B cell (primary cell): ENCODE results near the gene SH3GL1. TPM values are rescaled to one million over a fixed set of nuclear protein-coding genes. Genes with fewer than 3 reads are reported as not detected.

Source experiments
- ATAC-seq: fragments of 200-7000 bp; cut with Tn5 transposase; one replicate; pipeline ENCODE4 v1.10.0; 2021; ENCODE audit warnings: low read depth, mild to moderate bottlenecking, moderate number of reproducible peaks, moderate library complexity
- CTCF ChIA-PET: fragments of 350-600 bp; sonication (Branson Sonifier 250); formaldehyde crosslinking; loops from one replicate; lab custom pipeline; 2021; ENCODE audit warnings: antibody characterized with exemption, inconsistent platforms; lab: Charles Lee
- POLR2A ChIA-PET: fragments of 350-600 bp; sonication (Branson Sonifier 250); formaldehyde crosslinking; loops from one replicate; lab custom pipeline; 2021; ENCODE audit warnings: antibody characterized with exemption; lab: Charles Lee
- DNase-seq: peaks from one replicate; pipeline ENCODE4 v3.0.0; 2013
- H2AFZ ChIP-seq: 2 replicates; pipeline ENCODE4 v1.6.1; 2012; ENCODE audit warnings: mild to moderate bottlenecking, low read depth, low read length; ENCODE audit not compliant: insufficient read depth, poor library complexity, severe bottlenecking
- H3K27ac ChIP-seq, 2 donors: 1 replicate in 1 of 2; 2 replicates in 1 of 2; pipeline ENCODE4 v1.5.1; 2012 to 2013; ENCODE audit warnings: low read length in 2 of 2, mild to moderate bottlenecking in 2 of 2, moderate library complexity in 1 of 2
- H3K27me3 ChIP-seq, 4 experiments: fragments of 200-600 bp in 1 of 4; sonication (generic) in 1 of 4; replicated peaks in 1 of 4; 1 replicate in 2 of 4; 2 replicates in 2 of 4; pipeline versions ENCODE4 v1.6.1 to v1.7.0; 2013 to 2016; ENCODE audit warnings: low read length in 3 of 4, mild to moderate bottlenecking in 2 of 4, mixed read lengths in 1 of 4, moderate library complexity in 1 of 4; ENCODE audit not compliant: insufficient read depth in 4 of 4, control insufficient read depth in 3 of 4; ENCODE audit errors: control extremely low read depth in 1 of 4
- H3K36me3 ChIP-seq, 2 experiments: replicated peaks in 1 of 2; 1 replicate in 1 of 2; 2 replicates in 1 of 2; pipeline versions ENCODE4 v1.6.1 to v1.7.1; 2013; ENCODE audit warnings: low read length in 1 of 2; ENCODE audit not compliant: insufficient read depth in 2 of 2, control insufficient read depth in 1 of 2; ENCODE audit errors: control extremely low read depth in 1 of 2, extremely low read depth in 1 of 2
- H3K4me1 ChIP-seq, 2 donors: fragments of 200-600 bp in 1 of 2; sonication (generic) in 1 of 2; 1 replicate in 1 of 2; 2 replicates in 1 of 2; pipeline versions ENCODE4 v1.5.1 to v1.6.1; 2013 to 2017; ENCODE audit warnings: low read length in 2 of 2; ENCODE audit not compliant: control insufficient read depth in 2 of 2, insufficient read depth in 2 of 2
- H3K4me2 ChIP-seq: replicated peaks from 2 replicates; pipeline ENCODE3; 2012; ENCODE audit warnings: mild to moderate bottlenecking, low read depth, low read length; ENCODE audit not compliant: poor library complexity, severe bottlenecking
- H3K4me3 ChIP-seq, 5 experiments: fragments of 200-600 bp in 1 of 5; sonication (generic) in 1 of 5; 1 replicate in 3 of 5; 2 replicates in 2 of 5; pipeline versions ENCODE4 v1.5.1 to v1.7.0; 2011 to 2016; ENCODE audit warnings: low read length in 4 of 5, mild to moderate bottlenecking in 4 of 5, low read depth in 2 of 5, control low read depth in 1 of 5, moderate library complexity in 1 of 5; ENCODE audit not compliant: insufficient read depth in 1 of 5; ENCODE audit errors: control extremely low read depth in 1 of 5, extremely low read depth in 1 of 5
- H3K79me2 ChIP-seq: fragments of 200-600 bp; sonication (generic); one replicate; pipeline ENCODE4 v1.6.0; 2016; ENCODE audit warnings: low read length; ENCODE audit not compliant: control insufficient read depth, insufficient read depth
- H3K9ac ChIP-seq: fragments of 200-600 bp; sonication (generic); 2 replicates; pipeline ENCODE4 v1.6.1; 2017; ENCODE audit warnings: mild to moderate bottlenecking, low read length, moderate library complexity
- H3K9me3 ChIP-seq, 3 donors: one replicate each; pipeline versions ENCODE4 v1.6.1 to v1.7.1; 2013; ENCODE audit warnings: low read length in 2 of 3; ENCODE audit not compliant: control insufficient read depth in 2 of 3, insufficient read depth in 1 of 3; ENCODE audit errors: control extremely low read depth in 1 of 3
- H4K20me1 ChIP-seq: 2 replicates; pipeline ENCODE4 v1.6.0; 2012; ENCODE audit warnings: mild to moderate bottlenecking, low read length; ENCODE audit not compliant: insufficient read depth, control insufficient read depth, poor library complexity, severe bottlenecking
- H3K27ac Mint-ChIP-seq: one replicate; pipeline ENCODE4 v1.8.0; 2021; ENCODE audit warnings: mixed read lengths
- H3K27me3 Mint-ChIP-seq: one replicate; pipeline ENCODE4 v1.8.0; 2021; ENCODE audit warnings: mixed read lengths
- H3K4me1 Mint-ChIP-seq: one replicate; pipeline ENCODE4 v1.8.0; 2021; ENCODE audit warnings: mixed read lengths
- H3K4me3 Mint-ChIP-seq: one replicate; pipeline ENCODE4 v1.8.0; 2021; ENCODE audit warnings: mixed read lengths
- H3K9me3 Mint-ChIP-seq: one replicate; pipeline ENCODE4 v1.8.0; 2022; ENCODE audit warnings: mixed read lengths; ENCODE audit not compliant: insufficient read depth
- CTCF ChIP-seq: fragments of 200-600 bp; IDR thresholded peaks from one replicate; pipeline ENCODE4 v1.8.0; 2022; ENCODE audit warnings: antibody characterized with exemption, mild to moderate bottlenecking
- EZH2 ChIP-seq: IDR thresholded peaks from 2 replicates; pipeline ENCODE4 v1.6.1; 2012; ENCODE audit warnings: borderline replicate concordance, low read depth, mild to moderate bottlenecking, moderate library complexity, low read length; ENCODE audit not compliant: insufficient read depth, poor library complexity, severe bottlenecking
- WGBS: methylation state at CpG from one replicate; pipeline ENCODE4 v1.1.5; 2013; ENCODE audit warnings: missing lambda C conversion rate; ENCODE audit not compliant: insufficient coverage; 5-methylcytosine and 5-hydroxymethylcytosine counted together
- intact Hi-C: fragments of 100-400 bp; cut with micrococcal nuclease; formaldehyde crosslinking; loops from one replicate; pipeline ENCODE4 v1.10.0; 2022
- polyA plus RNA-seq: library from polyadenylated mRNA; depleted of rRNA; stranded (reverse); fragments of >200 nt; gene quantifications from 2 replicates; pipeline ENCODE4 v1.2.3, GENCODE V29; 2012
- total RNA-seq, 2 donors: library from RNA; stranded (reverse); fragments of 120-200 nt in 1 of 2; gene quantifications; 1 replicate in 1 of 2; 2 replicates in 1 of 2; pipeline versions ENCODE4 v1.2.3 to v1.2.4, GENCODE V29; 2013 to 2022

SH3GL1 gene
- total and polyA plus RNA-seq, 2 donors (not counting 1 experiment from before 2014, with no cell fraction given) = 37.2 to 42.4 TPM

- H3K36me3 ChIP-seq = no peaks in the 10 kb centered on the region
- no peaks in the 10 kb centered on the region for H3K9me3 Mint-ChIP-seq
- H3K27ac ChIP-seq = no peak overlapping the region
- H4K20me1 ChIP-seq = no peaks in the 10 kb centered on the region
- intact Hi-C loops = no loop called here
- ChIA-PET CTCF (interaction anchor here (1.1 kb wide), 1 partner anchor 15 kb away, joined by 3 read pairs; no protein-coding TSS in a partner anchor), POLR2A (no interaction called here)
- WGBS = 99% methylated on average over 9 of the region's 16 CpGs
- peak overlapping the region; percentile 61 for H3K27ac Mint-ChIP-seq
- TF ChIP-seq EZH2 (no peak), CTCF (no peak)
- no peaks in the 10 kb centered on the region for H3K79me2 ChIP-seq
- H3K4me3 Mint-ChIP-seq = no peak overlapping the region
- no peak overlapping the region for H3K9ac ChIP-seq
- peaks cover 28% of the 10 kb centered on the region for H3K4me1 Mint-ChIP-seq
- no peaks in the 10 kb centered on the region for H3K27me3 Mint-ChIP-seq
- H3K4me2 ChIP-seq = no peak overlapping the region
- no peak overlapping the region for H2AFZ ChIP-seq
- DNase-seq (no peak), ATAC-seq (no peak)
- no peaks in the 10 kb centered on the region for H3K9me3 ChIP-seq
- H3K4me1 ChIP-seq = peaks cover 18 to 40% of the 10 kb centered on the region in 2 donors
- H3K27me3 ChIP-seq = no peaks in the 10 kb centered on the region
- H3K4me3 ChIP-seq = no peak overlapping the region
These were observed 28.9 kb upstream of the SH3GL1 start for GRCh38 chr19:4429256-4429655.

GRCh38 chr19:4428326-4428975, 28.1 kb upstream of the SH3GL1 start:
- H3K4me3 Mint-ChIP-seq = no peak overlapping the region
- ATAC-seq (no peak), DNase-seq (no peak)
- H3K27ac Mint-ChIP-seq = no peak overlapping the region
- H3K36me3 ChIP-seq = peaks cover 0 to 2% of the 10 kb centered on the region in 2 experiments
- no peaks in the 10 kb centered on the region for H3K9me3 ChIP-seq
- peaks cover 28% of the 10 kb centered on the region for H3K4me1 Mint-ChIP-seq
- no peak overlapping the region for H3K9ac ChIP-seq
- no peaks in the 10 kb centered on the region for H3K9me3 Mint-ChIP-seq
- no peaks in the 10 kb centered on the region for H3K79me2 ChIP-seq
- H3K4me3 ChIP-seq = no peak overlapping the region
- no peak overlapping the region for H3K27ac ChIP-seq
- no peaks in the 10 kb centered on the region for H3K27me3 ChIP-seq
- H4K20me1 ChIP-seq = no peaks in the 10 kb centered on the region
- 94% methylated on average over 20 of the region's 20 CpGs for WGBS
- peaks cover 18 to 40% of the 10 kb centered on the region in 2 donors for H3K4me1 ChIP-seq
- POLR2A ChIA-PET = no interaction called here
- TF ChIP-seq CTCF (no peak), EZH2 (no peak)
- intact Hi-C loops = no loop called here
- H2AFZ ChIP-seq = no peak overlapping the region
- CTCF ChIA-PET = no interaction called here
- H3K27me3 Mint-ChIP-seq = no peaks in the 10 kb centered on the region
- no peak overlapping the region for H3K4me2 ChIP-seq
